Endothelial cell of umbilical vein (primary cell): ENCODE measurements around the gene CDH22. TPM values are rescaled to one million over a fixed set of nuclear protein-coding genes. Genes with fewer than 3 reads are reported as not detected.

Experiments used
- BruUV-seq: library from RNA; stranded (reverse); fragments of 400-500 nt; replicated peaks from 2 replicates; lab custom pipeline; 2021; lab: Mats Ljungman, UMichigan
- CTCF ChIA-PET: fragments of 300-600, 350-600 bp; sonication (Branson Sonifier 250); formaldehyde crosslinking; loops from one replicate; lab custom pipeline; 2021; ENCODE audit warnings: antibody characterized with exemption, inconsistent platforms; lab: Charles Lee
- POLR2A ChIA-PET: fragments of 300-600, 350-600 bp; sonication (Branson Sonifier 250); formaldehyde crosslinking; loops from one replicate; lab custom pipeline; 2021; ENCODE audit warnings: antibody characterized with exemption, inconsistent platforms; lab: Charles Lee
- DNase-seq: peaks from one replicate; pipeline ENCODE4 v3.0.0-alpha.2; 2011; ENCODE audit warnings: low read depth, low spot score
- FAIRE-seq: peaks from 2 replicates; lab custom pipeline; 2011; peaks lifted over from hg19 to GRCh38; lab: Jason Lieb, UNC
- H2AFZ ChIP-seq: 2 replicates; pipeline ENCODE4 v1.6.0; 2012; ENCODE audit warnings: low read depth, low read length, control low read depth, inconsistent platforms
- H3K27ac ChIP-seq: 2 replicates; pipeline ENCODE4 v1.5.1; 2011; ENCODE audit warnings: low read depth, mild to moderate bottlenecking, control low read depth, low read length, moderate library complexity; ENCODE audit not compliant: insufficient read depth
- H3K27me3 ChIP-seq, 2 experiments: 2 replicates each; pipeline versions ENCODE4 v1.6.0 to v1.6.1; 2011; ENCODE audit warnings: low read length in 2 of 2, mixed read lengths in 1 of 2; ENCODE audit not compliant: control insufficient read depth in 2 of 2, insufficient read depth in 2 of 2
- H3K36me3 ChIP-seq, 2 experiments: 2 replicates in 1 of 2; 3 replicates in 1 of 2; pipeline ENCODE4 v1.5.1; 2011; ENCODE audit warnings: low read length in 2 of 2, mild to moderate bottlenecking in 1 of 2, moderate library complexity in 1 of 2; ENCODE audit not compliant: control insufficient read depth in 2 of 2, insufficient read depth in 2 of 2; ENCODE audit errors: extremely low read depth in 1 of 2
- H3K4me1 ChIP-seq: 3 replicates; pipeline ENCODE4 v1.5.1; 2011; ENCODE audit warnings: mild to moderate bottlenecking, low read length; ENCODE audit not compliant: control insufficient read depth, insufficient read depth; ENCODE audit errors: extremely low read depth
- H3K4me2 ChIP-seq: 2 replicates; pipeline ENCODE4 v1.6.1; 2011; ENCODE audit warnings: low read length, control low read depth, mixed read lengths; ENCODE audit not compliant: insufficient read depth
- H3K4me3 ChIP-seq, 3 experiments: fragments of 200-600 bp in 1 of 3; sonication (generic), shearing (Covaris generic) in 1 of 3; replicated peaks in 1 of 3; 2 replicates each; pipeline ENCODE4 v1.5.1; 2011 to 2016; ENCODE audit warnings: control low read depth in 3 of 3, low read length in 3 of 3, mild to moderate bottlenecking in 2 of 3, inconsistent platforms in 1 of 3, low read depth in 1 of 3, moderate library complexity in 1 of 3; ENCODE audit not compliant: insufficient read depth in 1 of 3
- H3K79me2 ChIP-seq: 2 replicates; pipeline ENCODE4 v1.6.0; 2012; ENCODE audit warnings: low read length, inconsistent platforms; ENCODE audit not compliant: control insufficient read depth, insufficient read depth
- H3K9ac ChIP-seq: replicated peaks from 2 replicates; pipeline ENCODE3; 2011; ENCODE audit warnings: low read length, control low read depth; ENCODE audit not compliant: insufficient read depth; ENCODE audit errors: extremely low read depth
- H3K9me1 ChIP-seq: replicated peaks from 3 replicates; pipeline ENCODE4 v1.6.0; 2011; ENCODE audit warnings: mild to moderate bottlenecking, low read length; ENCODE audit not compliant: control insufficient read depth, insufficient read depth; ENCODE audit errors: extremely low read depth
- H3K9me3 ChIP-seq: replicated peaks from 2 replicates; pipeline ENCODE4 v1.5.1; 2012; ENCODE audit warnings: low read length, inconsistent platforms; ENCODE audit not compliant: control insufficient read depth, insufficient read depth
- H4K20me1 ChIP-seq: replicated peaks from 2 replicates; pipeline ENCODE3; 2011; ENCODE audit warnings: mild to moderate bottlenecking, low read length; ENCODE audit not compliant: control insufficient read depth, insufficient read depth; ENCODE audit errors: extremely low read depth
- CTCF ChIP-seq, 2 donors: IDR thresholded peaks; 1 replicate in 1 of 2; 2 replicates in 1 of 2; pipeline ENCODE4 v1.5.1; 2011; ENCODE audit warnings: low read length in 2 of 2, mild to moderate bottlenecking in 2 of 2, moderate library complexity in 2 of 2, control low read depth in 1 of 2, inconsistent platforms in 1 of 2, low read depth in 1 of 2; ENCODE audit not compliant: insufficient read depth in 1 of 2; ENCODE audit errors: extremely low read depth in 1 of 2
- EZH2 ChIP-seq: IDR thresholded peaks from 2 replicates; pipeline ENCODE4 v1.6.1; 2012; ENCODE audit warnings: borderline replicate concordance, low read depth, mild to moderate bottlenecking, moderate library complexity, low read length, inconsistent platforms; ENCODE audit not compliant: severe bottlenecking
- FOS ChIP-seq: IDR thresholded peaks from 2 replicates; pipeline ENCODE4 v1.6.1; 2011; ENCODE audit warnings: mild to moderate bottlenecking, low read length, moderate library complexity, borderline replicate concordance; ENCODE audit not compliant: insufficient read depth
- GATA2 ChIP-seq: IDR thresholded peaks from 2 replicates; pipeline ENCODE4 v1.7.0; 2011; ENCODE audit warnings: low read depth, mild to moderate bottlenecking, moderate library complexity, mixed read lengths, low read length; ENCODE audit not compliant: insufficient read length, insufficient read depth
- JUN ChIP-seq: IDR thresholded peaks from 2 replicates; pipeline ENCODE4 v1.6.1; 2011; ENCODE audit warnings: borderline replicate concordance, low read depth; ENCODE audit not compliant: insufficient read length, insufficient read depth
- MAX ChIP-seq: IDR thresholded peaks from 2 replicates; pipeline ENCODE4 v1.6.1; 2011; ENCODE audit not compliant: insufficient read depth, insufficient read length
- MYC ChIP-seq: IDR thresholded peaks from one replicate; pipeline ENCODE4 v1.6.1; 2011; ENCODE audit warnings: mild to moderate bottlenecking, low read depth, low read length
- POLR2A ChIP-seq: IDR thresholded peaks from 2 replicates; pipeline ENCODE4 v1.6.1; 2012; ENCODE audit warnings: low read depth, mild to moderate bottlenecking, control low read depth, low read length
- POLR2AphosphoS5 ChIP-seq: IDR thresholded peaks from 2 replicates; pipeline ENCODE4 v1.6.1; 2012; ENCODE audit warnings: low read depth, mild to moderate bottlenecking, control low read depth, low read length, moderate library complexity; ENCODE audit not compliant: insufficient read depth
- dilution Hi-C: fragments of 300-500 bp; cut with MboI; formaldehyde crosslinking; loops from one replicate; pipeline ENCODE4 v1.15.0; 2019; ENCODE audit warnings: low sequenced_read_pairs; ENCODE audit not compliant: extremely low pct_ligation_motif_present
- intact Hi-C: fragments of 100-400 bp; cut with micrococcal nuclease; formaldehyde crosslinking; loops from one replicate; pipeline ENCODE4 v1.10.0; 2022
- polyA plus RNA-seq, 4 experiments: library from polyadenylated mRNA; depleted of rRNA in 3 of 4; stranded (reverse) in 3 of 4; unstranded in 1 of 4; fragments of >200 nt; gene quantifications; 2 replicates each; pipeline versions ENCODE4 v1.2.1 to v1.2.3, GENCODE V29; 2011 to 2012; ENCODE audit warnings: missing spikeins in 1 of 4
- total RNA-seq: library from RNA; stranded (reverse); gene quantifications from 2 replicates; pipeline ENCODE4 v1.2.3, GENCODE V29; 2021

Gene CDH22
- total and polyA plus RNA-seq, 2 donors (not counting 3 experiments of a cell fraction or from before 2014, with no cell fraction given): not detected

GRCh38 chr20:46352370-46352938, 44.2 kb upstream of the CDH22 start:
- intact Hi-C loops (no loop called here), dilution Hi-C loops (no loop called here)
- H3K27me3 ChIP-seq: no peaks in the 10 kb centered on the region
- no peak for DNase-seq
- ChIA-PET CTCF (no interaction called here), POLR2A (no interaction called here)
- TF ChIP-seq EZH2 (no peak), GATA2 (no peak), JUN (no peak), FOS (no peak), POLR2A (no peak), POLR2AphosphoS5 (no peak), MYC (no peak), MAX (no peak), CTCF (IDR thresholded peaks at IDR 0.05; ENCODE audit: extremely low read depth in 1 of 2, insufficient read depth in 1 of 2, low read depth in 1 of 2, low read length in 2 of 2) (no peak)
- no TSS peak for BruUV-seq
- no peaks in the 10 kb centered on the region for H3K9me3 ChIP-seq
- H3K27ac ChIP-seq: no peak overlapping the region
- FAIRE-seq: no peak
- peaks cover 0 to 3% of the 10 kb centered on the region in 2 experiments for H3K36me3 ChIP-seq
- H2AFZ ChIP-seq: no peak overlapping the region
- peaks cover 9% of the 10 kb centered on the region for H3K4me1 ChIP-seq
- H3K4me3 ChIP-seq: no peak overlapping the region
- no peaks in the 10 kb centered on the region for H3K9me1 ChIP-seq
- no peak overlapping the region for H3K4me2 ChIP-seq
- no peaks in the 10 kb centered on the region for H3K79me2 ChIP-seq
- no peak overlapping the region for H3K9ac ChIP-seq
- H4K20me1 ChIP-seq: no peaks in the 10 kb centered on the region
